Fibroblast of mammary gland (primary cell): Measurements from ENCODE around the gene APOBEC2.

ENCODE experiments used
- DNase-seq: peaks from one replicate; pipeline ENCODE4 v3.0.0-alpha.2; 2010; ENCODE audit warnings: low read depth
- H3K4me3 ChIP-seq: 2 replicates; pipeline ENCODE4 v1.5.1; 2011; ENCODE audit warnings: low read depth, mild to moderate bottlenecking, low read length, moderate library complexity; ENCODE audit not compliant: control insufficient read depth
- TF ChIP-seq, protein P1 (sequence below): conservative IDR thresholded peaks from 2 replicates; pipeline ENCODE4 v1.5.1; 2011; ENCODE audit warnings: low read depth, low read length, inconsistent platforms; ENCODE audit not compliant: control insufficient read depth, insufficient read depth

Gene APOBEC2

DNA sequence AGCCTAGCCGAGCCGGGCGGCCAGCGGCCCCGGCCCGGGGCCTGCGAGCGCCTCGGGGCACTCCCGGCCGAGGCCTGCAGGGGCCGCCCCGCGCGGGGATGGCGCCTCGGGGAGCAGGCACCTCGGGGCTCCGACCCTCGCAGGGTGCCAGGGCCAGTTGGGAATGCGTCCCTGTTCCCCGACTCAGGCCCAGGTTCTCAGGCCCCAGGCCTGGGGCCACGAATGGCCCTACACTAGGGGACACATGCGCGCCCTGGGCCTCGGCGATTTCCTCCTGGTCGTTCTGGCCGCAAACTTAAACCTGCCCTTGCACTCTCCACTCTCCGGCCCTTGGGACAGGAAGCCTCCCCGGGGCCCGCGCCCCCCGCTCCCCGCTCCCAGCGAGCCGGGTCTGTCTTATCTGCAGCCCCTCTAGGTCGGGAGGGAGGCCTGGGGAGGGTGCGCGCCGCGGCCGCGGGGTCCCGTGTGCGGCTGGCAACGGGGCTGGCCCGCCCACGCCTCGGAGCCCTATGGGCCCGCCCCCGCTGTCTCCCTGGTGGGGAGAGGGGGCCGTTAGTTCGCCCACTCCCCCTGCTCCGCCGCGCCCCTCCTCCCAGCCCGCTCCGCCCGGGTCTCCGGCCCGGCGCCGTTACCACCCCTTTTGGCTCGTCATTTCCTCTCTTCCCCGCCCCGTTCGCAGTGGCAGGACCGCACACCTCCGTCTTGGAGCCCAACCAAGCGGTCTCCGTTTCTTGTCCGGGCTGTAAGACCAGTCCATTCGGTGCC lies 20.4 kb downstream of the APOBEC2 start:
- no peak for DNase-seq
- H3K4me3 ChIP-seq, result peak overlapping the region; percentile 87
- TF ChIP-seq, protein P1, sequence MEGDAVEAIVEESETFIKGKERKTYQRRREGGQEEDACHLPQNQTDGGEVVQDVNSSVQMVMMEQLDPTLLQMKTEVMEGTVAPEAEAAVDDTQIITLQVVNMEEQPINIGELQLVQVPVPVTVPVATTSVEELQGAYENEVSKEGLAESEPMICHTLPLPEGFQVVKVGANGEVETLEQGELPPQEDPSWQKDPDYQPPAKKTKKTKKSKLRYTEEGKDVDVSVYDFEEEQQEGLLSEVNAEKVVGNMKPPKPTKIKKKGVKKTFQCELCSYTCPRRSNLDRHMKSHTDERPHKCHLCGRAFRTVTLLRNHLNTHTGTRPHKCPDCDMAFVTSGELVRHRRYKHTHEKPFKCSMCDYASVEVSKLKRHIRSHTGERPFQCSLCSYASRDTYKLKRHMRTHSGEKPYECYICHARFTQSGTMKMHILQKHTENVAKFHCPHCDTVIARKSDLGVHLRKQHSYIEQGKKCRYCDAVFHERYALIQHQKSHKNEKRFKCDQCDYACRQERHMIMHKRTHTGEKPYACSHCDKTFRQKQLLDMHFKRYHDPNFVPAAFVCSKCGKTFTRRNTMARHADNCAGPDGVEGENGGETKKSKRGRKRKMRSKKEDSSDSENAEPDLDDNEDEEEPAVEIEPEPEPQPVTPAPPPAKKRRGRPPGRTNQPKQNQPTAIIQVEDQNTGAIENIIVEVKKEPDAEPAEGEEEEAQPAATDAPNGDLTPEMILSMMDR, result no peak

DNA sequence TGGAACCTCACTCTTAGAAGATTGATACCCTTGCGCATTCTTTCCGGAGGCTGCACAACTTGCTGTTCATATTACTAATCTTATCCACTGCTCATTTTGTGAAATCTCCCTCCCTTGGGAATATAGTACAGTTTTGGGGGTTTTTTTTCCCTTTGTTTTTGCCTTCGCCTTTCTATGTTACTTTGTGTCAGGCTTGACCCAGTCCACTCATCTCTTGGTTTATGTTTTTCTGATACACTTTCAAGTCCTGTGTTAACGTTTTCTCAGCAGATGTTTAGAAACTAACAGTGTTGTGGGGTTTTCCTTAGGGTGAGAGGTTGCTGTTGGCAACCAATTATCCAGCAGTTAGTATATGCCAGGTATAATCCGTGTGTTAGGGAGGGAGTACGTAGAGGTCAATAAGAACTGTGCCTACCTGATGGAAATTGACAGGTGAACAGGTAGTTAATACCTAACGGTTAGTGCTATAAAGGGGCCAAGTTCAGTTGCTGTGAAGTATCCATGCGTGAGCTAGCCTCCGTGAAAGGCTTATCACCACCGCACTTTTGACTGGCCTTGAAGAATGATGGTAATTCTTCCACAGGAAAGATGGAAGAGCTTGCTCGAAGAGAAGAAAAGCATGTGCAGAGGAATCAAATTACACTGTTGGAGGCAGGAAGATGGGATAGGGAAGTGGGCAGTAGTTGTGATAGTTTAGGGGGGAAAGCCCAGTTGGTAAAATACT lies 21.1 kb downstream of the APOBEC2 start:
- TF ChIP-seq, protein P1, result no peak

DNA sequence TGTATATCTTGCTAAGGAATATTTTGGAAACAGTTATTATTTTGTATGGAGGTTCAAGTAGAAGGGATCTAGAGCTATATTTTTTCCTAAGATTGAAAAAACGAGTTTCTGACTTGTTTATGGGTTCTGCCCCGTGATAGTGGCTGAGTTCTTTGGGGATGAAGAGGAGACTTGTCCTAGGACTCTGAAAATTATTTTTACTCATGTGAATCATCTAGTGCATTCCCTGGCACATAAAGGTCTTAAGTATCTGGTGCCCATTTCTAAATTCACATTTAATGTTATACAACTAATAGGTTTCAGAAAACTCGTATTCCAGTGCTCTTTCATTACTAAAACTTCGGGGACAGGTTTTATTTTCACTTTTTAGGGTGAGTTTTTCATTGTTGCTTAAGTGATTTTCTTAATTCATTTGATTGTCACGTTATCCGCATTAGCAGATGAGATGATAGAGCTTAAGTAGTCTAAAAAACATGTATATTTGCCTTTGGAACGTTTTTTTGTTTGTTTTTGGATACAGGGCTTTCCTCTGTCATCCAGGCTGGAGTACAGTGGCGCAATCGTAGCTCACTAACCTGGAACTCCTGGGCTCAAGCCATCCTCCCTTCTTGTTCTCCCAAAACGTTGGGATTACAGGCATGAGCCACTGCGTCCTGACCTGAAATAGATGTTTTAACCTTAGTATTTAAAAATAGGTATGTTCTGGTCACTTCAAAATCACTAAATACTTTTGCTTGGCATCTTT lies 21.9 kb downstream of the APOBEC2 start:
- peak; percentile 38 for DNase-seq
- TF ChIP-seq, protein P1, result no peak

More for the DNA sequence above, 21.1 kb downstream of the APOBEC2 start:
- DNase-seq, result peak; percentile 76
- peak overlapping the region; percentile 87 for H3K4me3 ChIP-seq

DNA sequence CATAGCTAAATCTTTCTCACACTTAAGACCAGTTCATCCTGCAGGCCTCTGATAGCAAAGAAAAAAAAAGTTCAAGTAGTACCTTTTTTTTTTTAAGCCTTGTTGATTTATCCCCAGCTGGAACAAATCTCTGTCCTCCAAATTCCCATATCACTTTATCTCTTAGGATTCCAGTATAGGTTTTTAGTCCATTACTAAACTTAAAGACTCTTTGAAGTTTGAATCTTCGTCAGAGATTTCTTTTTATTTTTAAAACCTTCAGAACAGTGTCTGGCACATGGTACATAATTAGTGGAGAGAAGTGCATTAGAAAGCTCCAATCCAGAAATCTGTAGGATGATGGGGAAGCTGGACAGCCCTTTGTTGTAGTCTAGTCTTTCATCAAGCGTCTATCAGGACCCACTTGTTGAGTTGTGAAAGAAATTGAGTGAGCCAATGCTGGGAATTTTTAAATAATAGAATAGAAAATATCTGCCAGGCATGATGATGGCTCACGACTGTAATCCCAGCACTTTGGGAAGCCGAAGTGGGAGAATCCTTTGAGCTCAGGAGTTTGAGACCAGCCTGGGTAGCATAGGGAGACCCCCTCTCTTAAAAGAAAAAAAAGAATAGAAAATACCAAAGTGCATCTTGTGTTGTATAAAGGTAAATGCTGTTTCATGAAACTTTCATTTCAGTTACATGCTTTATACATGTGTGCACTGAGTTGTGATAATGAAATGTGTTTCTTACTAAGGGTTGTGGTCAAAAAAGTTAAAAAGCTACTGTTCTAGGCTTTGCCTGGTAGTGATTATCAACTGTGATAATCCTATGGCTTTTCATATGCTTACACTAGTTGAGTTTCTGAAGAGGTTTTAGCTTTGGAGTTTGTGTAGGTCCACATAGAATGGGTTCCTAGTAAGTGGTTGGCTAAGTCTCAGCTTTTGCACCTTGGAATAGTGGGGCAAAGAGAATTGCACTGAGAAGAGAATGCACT lies 22.9 kb downstream of the APOBEC2 start:
- DNase-seq, result no peak
- TF ChIP-seq, protein P1, result no peak

More for the DNA sequence above, 21.9 kb downstream of the APOBEC2 start:
- H3K4me3 ChIP-seq, result peak overlapping the region; percentile 87

DNA sequence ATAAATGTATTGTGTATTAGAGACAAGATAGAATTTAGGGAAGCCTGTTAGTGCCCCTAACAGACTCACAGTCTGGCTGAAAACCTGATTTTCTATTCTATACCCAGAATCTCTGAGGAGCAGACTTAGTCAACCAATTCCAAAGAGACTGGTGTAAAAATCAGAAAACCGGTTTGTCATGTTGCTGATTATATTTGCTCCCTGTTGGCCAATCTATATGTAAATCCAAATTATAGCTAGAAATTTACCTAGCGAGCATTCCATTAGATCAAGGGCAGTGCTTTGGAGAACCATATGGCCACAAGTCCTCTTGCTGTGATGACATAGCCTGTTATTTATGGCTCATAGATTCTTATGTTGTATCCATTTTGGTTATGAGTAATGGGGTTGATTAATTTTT lies 24.5 kb downstream of the APOBEC2 start:
- no peak for DNase-seq
- TF ChIP-seq, protein P1, result no peak
- no peak overlapping the region for H3K4me3 ChIP-seq

More for the DNA sequence above, 22.9 kb downstream of the APOBEC2 start:
- no peak overlapping the region for H3K4me3 ChIP-seq
